NCI-H1694 treated with DMSO at 0.1 percent for 48 hours (cell line): Measurements from ENCODE around the gene MAD1L1.
A peak's percentile ranks its signal among the peaks of the same experiment; 100 is the strongest.
"Not testable (repeated sequence)": the region's sequence is repeated elsewhere in the genome, so short reads cannot be mapped to it uniquely, and the experiment has no call there.

ENCODE experiments used
- DNase-seq: peaks from one replicate; lab custom pipeline; 2025; lab: John Stamatoyannopoulos, UW

MAD1L1 gene

DNA sequence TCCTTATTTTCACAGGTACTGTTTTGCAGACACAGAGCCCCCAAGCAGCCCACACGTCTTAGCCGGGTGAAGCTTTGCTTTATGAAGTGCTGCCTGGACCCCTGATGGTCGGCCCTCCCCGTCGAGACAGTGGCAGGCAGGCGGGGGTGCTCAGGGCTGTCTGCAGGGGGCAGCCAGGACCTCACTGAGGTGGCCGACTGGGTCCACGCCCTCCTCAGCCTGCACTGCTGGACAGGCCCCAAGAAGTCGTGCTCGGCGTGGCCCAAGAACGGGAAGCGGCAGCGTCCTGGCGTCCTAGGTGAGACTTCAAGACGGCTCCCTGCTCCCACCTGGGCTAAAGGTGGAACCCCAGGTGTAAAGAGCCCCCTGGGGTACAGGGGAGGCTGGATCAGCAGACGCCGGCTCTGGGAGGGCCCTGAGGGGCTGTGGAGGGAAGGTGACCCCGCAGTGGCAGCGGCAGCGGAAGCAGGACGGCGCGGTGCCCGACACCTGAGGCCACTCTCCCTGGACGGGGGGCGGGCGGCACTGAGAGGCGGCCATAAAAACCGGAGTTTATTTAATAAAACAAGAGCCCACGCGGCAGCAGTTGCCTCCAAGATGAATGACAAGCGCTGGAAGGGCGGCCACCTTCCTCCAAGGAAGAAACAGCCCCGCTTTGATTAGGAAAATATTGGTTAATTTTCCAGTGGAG lies 383.2 kb downstream of the MAD1L1 start:
- DNase-seq = no peak

DNA sequence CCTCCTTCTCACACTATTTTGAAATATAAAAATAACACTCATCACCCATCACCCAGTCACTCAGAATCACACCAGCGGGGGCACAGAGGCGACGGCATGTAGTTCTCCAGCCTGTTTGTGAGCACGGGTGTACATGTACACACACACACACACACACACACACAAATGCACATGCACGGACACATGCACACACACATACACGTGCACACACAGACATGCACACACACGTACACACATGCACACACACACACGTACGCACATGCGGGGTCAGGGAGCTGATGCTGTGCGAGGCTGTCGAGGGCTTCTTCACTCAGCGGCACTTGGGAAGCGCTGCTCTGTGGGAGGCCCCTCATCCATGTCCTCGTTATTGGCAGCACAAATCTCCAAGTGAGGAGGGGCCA lies 383.8 kb downstream of the MAD1L1 start:
- no peak for DNase-seq

DNA sequence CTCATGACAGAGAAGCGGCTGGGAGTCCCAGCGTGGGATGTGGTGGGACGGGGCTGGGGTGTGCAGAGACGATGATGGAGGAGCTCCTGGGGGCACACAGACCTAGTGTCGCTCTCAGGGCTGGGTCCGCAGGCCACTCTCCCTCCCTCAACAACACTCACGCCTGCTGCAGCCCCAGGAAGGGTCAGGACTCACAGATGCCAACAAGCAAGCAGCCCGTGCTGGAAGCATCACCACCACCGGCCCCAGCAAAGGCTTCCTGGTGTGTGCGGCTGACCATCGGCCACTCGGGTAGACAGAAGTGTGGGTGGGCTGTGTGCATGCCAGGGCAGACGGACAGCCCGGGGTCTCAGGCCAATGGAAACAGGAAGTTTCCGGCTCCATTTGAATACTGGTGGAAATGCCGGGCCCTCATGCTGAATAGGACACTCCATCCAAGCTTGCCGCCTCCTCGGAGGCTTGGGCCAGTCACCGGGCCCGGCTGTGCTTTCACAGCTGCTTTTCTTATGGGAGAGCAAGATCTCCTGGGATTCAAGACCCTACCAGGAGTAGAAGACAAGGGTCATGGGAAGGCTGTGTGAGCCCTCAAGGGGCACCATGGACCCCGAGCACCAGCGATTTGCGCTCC lies 384.6 kb downstream of the MAD1L1 start:
- no peak for DNase-seq

DNA sequence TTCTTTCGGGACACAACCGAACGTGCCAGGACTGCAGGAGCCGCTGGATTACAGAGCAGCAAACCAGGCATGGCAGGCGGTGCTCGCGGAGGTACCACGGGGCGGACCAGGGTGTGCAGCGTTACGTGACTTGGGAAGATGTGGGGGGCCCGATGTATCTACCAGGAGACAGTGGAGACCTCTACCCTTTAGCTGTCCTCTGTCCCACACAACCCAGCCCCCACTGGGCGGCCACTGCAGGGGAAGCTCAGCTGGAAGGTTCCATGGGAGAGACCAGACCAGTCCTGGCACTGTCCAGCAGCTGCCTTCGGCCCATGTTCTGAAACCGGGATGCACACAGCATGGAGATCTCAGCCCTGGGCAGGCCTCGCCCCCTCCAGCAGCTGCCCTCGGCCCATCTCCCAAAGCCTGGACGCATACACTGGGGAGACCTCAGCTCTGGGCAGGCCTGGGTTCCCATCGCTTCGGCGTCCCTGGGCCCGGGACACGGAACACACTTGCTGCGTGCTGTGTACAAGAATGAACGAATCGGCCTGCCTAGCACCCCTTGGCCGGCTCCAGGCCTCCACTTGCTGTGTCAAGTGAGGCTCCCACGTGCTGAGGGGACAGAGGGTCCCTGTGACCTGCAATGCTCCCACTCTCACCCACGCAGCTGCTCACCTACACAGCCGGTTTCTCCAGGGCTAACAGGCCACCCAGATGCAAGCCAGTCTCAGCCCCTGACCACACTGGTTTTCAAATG lies 385.3 kb downstream of the MAD1L1 start:
- no peak for DNase-seq

DNA sequence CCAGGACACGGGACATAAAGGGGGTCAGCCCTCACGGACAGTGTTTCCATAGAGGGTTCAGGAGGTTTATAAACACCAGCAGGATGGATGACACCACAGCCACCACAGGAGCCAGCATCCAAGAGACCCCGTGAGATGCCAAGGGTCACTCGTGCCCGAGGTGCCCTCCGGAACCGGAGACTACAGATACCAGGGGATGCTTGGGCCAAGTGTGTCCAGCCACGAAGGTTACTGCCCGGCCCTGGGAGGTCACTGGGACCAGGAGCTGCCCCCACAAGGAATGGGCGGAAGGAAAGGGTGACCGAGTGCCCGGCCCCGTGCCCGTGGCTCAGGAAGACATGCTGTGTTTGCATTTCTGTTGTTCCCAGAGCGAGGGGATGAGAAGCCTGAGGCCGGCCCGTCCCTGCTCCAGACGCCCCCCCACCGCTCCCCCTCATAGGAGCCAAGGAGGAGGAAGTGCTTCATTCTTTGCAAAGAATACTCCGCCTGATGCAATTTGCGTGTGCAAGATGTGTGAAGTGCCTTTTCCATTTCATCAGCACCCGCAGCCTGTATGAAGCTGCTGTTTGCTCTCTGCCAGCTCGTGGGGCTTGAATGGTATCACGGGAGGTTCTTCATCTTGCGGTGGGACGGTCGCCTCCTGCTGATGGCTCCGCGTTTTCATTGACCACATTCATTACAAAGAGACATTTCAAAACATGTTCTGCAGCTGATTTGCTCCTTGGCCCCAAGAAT lies 386.2 kb downstream of the MAD1L1 start:
- no peak for DNase-seq

DNA sequence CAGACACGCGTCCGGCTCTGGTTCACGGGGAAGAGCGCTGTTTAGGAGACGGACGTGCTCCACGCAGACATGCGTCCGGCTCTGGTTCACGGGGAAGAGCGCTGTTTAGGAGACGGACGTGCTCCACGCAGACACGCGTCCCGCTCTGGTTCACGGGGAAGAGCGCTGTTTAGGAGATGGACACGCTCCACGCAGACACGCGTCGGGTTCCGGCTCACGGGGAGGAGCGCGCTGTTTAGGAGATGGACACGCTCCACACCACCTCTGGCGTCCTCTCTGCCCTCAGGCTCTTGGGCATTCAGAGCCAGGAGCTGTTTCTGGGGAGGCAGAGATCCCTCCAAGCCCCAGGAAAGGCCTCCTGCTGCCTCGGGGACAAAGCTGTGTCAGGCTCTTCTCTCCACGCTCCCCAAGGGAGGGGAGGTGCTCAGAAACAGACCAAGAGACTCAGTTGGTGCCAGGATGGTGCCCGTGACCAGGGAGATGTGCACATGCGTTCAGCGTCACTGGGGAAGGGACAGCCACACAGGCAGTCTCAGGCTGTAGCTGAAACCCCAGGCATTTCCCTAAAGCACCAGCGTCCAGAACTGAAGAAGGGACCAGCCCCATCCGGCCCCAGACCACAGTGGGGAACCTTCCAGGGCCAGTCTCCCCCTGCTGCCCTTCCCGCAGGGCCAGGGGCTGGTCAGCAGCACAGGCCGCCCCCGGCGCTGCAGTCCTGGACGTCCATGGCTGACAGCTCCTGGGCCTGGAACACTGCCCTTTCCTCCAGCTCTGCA lies 387.0 kb downstream of the MAD1L1 start:
- no peak for DNase-seq

DNA sequence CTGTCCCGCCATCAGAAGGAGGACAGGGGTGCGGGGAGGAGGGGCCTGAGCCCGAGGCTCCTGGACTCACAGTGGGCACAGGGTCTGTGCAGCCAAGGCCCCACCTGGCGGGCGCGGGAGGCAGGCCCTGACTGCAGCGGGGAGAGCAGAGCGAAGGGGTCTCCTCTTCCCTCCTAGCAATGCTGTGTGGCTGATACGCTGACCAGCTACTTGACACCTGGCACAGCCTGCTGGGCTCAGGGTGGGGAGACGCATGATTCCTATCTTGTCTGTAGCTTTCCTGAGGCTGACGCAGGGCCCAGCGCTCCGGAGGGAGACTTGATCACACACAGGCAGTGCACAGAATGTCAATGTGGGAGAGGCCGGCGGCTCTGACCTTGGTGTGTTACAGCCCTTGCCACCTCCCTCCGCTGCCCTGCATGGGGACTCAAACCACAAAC lies 387.8 kb downstream of the MAD1L1 start:
- no peak for DNase-seq

DNA sequence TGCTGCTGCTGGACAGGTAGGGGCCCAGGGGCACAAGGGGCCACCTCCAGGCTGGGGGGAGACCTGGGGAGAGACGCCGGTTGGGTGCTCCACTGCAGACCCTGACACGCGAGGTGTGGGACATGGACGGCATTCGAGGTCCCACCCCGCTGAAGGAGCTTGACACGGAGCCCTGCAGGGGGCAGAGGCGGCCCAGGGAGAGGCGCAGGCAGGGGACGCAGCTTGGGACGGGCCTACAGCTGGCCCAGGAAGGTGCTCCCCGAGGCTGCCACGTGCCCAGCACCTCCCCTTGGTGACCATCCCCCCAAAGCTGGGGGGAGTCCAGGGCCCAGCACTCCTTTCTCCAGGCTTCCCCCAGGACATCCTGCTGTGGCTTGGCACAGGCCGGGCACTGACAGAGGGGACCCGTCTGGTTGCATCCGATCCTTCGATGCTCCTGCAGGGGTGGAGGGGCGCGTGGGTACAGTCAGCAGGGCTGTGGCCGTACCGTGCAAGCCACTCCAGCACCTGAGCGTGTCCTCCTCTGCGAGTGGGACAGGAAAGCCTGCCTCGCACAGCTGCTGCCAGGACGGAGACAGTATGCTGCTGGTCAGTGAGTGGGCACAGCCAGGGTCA lies 388.3 kb downstream of the MAD1L1 start:
- DNase-seq = no peak

DNA sequence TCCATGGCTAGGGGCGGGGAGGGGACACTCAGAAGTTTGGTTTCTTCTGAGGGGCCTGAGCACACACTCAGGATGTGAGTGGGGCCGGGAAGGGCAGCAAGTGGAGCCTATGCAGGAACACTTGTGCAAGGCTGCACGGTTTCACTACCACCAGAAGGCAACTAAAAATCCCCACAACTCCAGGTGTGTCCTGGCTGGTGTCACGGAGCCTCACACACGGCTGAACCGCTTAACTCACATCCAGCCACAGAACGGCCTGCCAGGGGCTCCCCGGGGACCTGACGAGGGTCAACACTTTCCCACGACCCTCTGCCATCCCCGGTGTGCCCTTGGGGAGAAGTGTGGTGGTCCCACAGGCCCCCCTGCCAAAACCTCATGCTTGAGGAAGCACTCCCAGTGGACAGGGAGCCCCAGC lies 388.8 kb downstream of the MAD1L1 start:
- no peak for DNase-seq

DNA sequence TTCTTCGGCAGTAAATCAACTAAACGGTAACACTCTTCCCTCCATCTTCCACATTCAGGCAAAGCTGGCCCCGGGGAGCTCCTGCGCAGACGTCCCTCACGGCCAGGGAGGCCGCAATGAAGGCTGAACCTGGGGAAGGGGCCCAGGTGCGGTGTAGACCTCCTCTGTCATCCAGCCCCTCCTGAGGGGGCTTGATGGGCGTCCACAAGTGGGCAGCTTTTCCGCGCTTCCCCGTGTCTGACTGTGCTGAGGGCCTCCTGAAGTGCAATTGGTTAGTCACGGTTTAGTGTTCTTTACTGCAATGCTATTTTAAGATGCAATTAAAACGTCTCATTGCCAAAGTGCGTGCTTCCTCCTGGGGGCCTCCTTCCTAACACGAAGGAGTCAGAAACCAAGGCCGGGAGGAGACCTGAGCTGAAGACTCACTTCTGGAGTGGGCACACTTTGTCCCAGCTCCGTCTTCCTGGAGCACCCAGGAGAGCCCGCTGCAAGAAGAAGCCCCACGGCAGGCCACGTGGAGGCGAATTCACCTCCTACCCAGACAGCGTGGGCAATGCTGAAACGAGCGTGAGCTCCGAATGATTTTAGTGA lies 389.4 kb downstream of the MAD1L1 start:
- no peak for DNase-seq

DNA sequence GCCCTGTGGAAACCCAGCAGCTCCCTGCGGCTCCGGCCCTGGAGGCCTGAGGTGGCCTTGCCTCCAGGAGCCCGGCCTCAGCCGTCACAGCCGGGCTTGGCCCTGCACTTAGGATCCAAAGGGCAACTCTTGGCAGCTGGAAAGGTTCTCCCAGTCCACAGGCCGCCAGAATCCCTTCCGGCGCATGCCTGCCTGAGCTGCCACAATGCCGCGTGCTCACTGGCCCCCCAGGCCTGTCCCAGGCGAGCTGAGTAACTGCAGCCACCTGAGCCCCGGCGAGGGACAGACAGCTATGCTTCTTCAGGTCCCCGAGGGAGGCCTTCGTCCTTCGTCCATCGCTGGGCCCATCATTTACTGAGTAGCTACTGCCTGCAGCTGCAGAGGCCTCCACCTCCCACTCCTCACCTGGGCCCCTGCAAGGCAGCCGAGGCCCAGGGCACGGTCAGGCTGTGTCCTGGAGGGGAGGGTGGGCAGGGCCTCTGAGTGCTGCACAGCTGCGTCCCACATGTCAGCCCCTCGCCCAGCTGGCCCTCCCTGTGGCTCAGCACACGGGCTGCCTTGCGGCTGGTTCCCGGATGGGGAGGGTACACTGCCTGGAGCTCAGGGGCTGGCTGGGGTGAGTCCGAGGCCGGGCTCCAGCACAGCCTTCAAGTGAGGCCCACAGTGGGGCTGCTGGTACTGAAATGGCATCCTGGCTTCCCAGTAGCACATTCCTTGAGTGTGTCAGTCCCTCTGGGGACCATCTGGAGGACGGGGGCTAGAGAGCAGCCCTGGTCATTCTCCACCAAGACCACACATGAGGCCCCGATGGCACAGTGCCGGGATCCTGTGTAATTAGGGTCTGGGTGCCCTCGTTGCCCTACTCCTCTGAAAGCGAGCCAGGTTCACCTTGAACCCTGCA lies 390.2 kb downstream of the MAD1L1 start:
- no peak for DNase-seq

DNA sequence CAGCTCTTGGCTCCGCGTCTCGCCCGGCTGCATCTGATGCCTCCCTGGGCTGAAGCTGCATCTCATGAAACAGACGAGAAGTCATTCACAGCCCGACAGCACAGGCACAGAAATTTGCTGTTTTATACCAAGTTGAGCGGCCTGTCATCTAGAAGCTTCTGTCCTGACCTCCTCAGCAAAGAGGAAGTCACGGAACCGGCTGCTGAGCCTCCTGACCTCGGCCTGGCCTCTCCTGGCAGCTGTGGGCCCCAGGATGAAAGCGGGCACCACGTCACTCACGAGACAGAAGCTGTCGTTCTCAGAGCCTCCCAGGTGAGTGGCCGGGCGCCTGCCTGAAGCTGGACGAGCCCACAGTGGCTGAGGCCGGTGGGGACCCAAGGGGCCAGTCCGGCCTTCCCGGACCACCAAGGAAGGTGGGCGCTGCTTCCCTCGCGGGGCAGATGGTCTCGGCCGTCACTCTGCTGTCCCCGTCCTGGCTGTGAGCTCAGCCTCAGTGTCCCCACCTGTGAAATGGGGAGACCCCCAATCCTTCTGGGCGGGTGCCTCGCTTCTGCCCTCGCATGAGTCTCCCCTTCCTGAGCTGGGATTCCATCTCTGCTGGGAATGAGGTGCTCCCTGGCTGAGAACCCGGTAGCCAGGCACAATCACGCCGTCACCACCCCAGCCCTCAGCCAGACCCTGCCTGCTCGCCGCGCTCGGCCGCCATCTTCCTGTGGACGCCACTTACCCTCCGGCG lies 391.3 kb downstream of the MAD1L1 start:
- not testable (repeated sequence) for DNase-seq

DNA sequence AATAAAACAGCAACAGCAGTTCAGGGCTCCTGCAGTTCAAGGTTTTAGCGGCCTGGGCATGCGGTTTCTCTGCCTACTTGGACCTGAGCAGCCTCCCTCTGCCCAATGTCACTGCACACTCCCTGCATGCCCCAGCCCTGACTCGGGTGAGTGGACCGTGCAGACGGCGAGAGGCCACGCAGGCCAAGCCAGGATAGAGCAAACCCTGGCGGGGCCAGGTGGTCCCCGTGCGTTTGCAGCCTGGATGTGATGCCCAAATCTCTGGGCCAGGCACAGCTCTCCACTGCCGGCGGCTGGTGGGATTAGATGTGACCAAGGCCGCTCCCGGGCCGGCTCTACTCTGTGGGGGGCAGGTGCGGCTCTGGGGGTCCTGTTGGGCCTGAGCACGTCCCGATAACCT lies 392.0 kb downstream of the MAD1L1 start:
- DNase-seq = not testable (repeated sequence)

DNA sequence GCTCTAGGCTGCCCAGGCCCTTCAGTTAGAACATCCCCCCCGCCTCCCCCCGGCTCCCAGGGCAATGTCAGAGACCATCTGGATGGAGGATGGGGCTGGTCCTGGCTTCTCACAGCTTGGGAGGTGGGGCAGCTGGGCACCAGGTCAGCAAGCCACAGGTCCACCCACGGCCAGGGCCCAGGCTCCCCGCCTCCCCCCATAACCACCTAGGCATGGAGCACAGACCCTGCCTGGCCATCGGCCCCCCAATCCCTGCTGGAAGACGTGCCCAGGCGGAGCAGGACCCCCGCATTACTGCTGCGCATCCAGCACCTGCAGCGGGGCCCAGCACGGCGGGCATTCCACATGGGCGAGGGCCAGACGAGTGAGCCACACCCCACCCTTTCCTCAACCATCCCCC lies 393.0 kb downstream of the MAD1L1 start:
- DNase-seq = no peak

DNA sequence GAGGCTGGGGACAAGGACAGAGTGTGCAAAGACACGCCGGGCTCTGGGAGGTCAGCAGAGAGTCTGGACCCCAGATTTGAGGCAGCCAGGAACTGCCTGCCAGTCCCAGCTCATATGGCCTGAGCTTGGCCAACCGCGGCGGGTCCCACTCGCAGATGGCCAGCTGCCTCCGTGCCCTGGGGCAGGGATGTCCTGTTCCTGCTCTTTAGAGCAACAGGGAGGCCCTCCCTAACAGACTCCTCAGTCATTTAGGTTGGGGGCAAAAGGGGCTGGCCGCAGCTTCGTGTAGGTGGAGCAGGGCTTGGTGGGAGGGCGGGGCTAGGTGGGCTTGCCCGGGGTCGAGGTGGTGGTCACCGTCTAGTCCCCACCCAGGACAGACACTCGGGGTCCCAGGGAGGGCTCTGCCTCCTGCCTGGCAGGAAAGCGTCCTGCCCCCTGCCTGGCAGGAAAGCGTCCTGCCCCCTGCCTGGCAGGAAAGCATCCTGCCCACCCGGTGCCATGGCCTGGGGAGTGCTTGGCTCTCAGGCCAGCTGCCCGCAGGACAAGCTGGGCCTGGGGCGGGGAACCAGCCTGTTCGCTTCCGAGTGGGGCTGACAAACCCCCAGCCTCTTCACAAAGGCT lies 393.7 kb downstream of the MAD1L1 start:
- not testable (repeated sequence) for DNase-seq

DNA sequence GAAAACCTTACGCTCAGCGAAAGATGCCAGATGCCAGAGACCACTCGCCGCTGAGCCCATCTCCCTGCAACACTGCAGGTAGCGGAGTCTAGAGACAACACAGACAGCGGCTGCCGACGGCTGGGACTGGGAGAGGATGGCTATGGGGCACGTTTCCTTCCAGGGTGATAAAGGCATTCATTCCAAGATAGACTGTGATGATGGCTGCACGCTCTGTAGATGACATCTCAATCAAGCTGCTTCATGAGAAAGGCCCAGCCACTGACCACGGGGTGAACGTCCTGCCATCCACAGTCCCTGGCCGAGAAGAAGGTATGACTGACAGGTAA lies 394.2 kb downstream of the MAD1L1 start:
- DNase-seq = not testable (repeated sequence)

DNA sequence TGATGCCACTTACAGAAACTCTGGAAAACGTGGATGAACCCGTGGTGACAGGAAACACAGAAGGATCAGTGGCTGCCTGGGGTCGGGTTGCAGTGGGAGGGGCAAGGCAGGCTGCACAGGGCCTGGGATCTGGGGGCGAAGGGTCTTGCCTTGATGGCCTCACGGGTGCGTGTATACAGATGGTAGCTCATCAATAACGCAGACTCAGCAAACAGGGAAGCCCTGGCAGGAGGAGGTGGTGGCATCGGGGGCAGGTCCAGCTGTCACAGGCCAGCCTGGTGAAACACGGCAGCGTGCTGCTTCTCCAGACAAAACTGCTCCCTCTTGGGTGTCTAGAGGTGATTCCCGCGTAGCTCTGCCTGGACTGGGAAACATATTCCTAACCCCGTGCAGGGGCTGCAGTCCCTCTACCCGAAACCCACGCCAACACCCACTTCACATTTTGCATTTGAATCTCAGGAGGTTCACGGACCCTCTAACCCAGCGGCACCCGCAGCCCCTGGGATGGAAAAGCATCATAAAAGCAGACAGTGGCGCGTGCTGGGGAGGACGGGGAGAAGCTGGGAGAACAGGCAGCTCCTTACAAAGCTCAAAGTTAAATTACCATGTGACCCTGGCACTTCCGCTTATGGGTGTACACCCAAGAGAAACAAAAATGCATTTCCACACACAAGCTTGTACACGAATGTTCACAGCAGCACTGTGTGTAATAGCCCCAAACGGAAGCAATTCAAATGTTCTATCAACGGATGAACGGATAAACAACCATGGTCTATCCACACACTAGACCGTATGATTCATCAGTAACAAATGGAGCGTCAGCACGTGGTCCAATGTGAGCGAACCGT lies 394.8 kb downstream of the MAD1L1 start:
- DNase-seq = peak; percentile 35
